ENCODE measurements around the gene PRPH.
"Not testable (repeated sequence)": the region's sequence is repeated elsewhere in the genome, so short reads cannot be mapped to it uniquely, and the experiment has no call there.

PRPH gene

DNA sequence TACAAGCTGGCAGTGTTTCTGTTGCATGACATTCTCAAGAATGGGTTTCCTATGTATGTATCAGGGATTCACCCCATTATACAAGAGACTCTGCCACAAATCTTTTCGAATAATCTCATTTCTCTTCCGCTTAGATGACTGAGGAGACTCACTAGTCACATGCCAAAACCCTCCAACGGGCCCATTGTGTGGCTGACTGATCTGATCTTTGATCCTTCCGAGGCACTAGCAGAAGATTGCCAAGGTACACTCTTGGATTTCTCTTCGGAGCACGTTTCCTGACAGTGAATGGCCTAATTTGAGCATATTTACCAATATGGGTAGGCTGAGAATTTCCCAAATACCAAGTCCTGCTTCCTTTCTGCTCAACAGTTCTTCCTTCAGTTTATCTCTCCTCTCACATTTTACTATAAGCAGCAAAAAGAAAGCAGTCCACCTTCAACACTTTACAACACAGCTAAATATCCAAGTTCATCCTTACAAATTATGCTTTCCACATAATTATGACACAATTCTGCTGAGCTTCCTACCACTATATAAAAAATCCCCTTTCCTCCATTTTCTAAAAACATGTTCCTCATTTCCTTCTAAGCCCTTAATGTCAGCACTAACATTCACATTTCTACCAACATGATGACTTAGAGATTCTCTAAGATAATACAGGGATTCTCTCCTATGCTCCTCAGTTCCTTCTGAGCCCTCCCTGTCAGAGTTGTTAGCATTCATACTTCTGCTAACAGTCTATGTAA lies 11.0 kb downstream of the PRPH start:
- H3K4me3 ChIP-seq (ENCODE audit: low read depth, low read length): no peak overlapping the region
- POLR2A ChIA-PET: no interaction called here
- TF ChIP-seq, protein P1, sequence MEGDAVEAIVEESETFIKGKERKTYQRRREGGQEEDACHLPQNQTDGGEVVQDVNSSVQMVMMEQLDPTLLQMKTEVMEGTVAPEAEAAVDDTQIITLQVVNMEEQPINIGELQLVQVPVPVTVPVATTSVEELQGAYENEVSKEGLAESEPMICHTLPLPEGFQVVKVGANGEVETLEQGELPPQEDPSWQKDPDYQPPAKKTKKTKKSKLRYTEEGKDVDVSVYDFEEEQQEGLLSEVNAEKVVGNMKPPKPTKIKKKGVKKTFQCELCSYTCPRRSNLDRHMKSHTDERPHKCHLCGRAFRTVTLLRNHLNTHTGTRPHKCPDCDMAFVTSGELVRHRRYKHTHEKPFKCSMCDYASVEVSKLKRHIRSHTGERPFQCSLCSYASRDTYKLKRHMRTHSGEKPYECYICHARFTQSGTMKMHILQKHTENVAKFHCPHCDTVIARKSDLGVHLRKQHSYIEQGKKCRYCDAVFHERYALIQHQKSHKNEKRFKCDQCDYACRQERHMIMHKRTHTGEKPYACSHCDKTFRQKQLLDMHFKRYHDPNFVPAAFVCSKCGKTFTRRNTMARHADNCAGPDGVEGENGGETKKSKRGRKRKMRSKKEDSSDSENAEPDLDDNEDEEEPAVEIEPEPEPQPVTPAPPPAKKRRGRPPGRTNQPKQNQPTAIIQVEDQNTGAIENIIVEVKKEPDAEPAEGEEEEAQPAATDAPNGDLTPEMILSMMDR (IDR thresholded peaks at IDR 0.05; ENCODE audit: insufficient read depth, low read length, missing control alignments): no peak
- DNase-seq (ENCODE audit: low read depth, low spot score): no peak
- CTCF ChIA-PET: interaction anchor here (0.7 to 2.4 kb wide), 5 partner anchors 10 to 211 kb away, joined by 3 to 7 read pairs (median 4); no protein-coding TSS in a partner anchor

DNA sequence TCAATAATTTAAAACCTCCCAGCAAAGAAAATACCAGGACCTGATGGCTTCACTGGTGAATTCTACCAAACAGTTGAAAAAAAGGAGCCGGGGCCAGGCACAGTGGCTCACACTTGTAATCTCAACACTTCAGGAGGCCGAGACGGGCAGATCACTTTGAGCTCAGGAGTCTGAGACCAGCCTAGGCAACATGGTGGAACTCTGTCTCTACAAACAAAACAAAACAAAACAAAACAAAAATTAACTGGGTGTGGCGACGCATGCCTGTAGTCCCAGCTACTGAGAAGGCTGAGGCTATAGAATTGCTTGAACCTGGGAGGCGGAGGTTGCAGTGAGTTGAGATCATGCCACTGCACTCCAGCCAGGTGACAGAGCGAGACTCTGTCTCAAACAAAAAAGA lies 14.4 kb downstream of the PRPH start:
- ChIA-PET POLR2A (no interaction called here), CTCF (interaction anchor here (0.6 to 1.3 kb wide), 4 partner anchors 9 to 22 kb away, joined by 3 read pairs; no protein-coding TSS in a partner anchor)
- TF ChIP-seq, protein P1 (IDR thresholded peaks at IDR 0.05; ENCODE audit: insufficient read depth, low read length, missing control alignments): no peak
- no peak for DNase-seq (ENCODE audit: low read depth, low spot score)
- H3K4me3 ChIP-seq (ENCODE audit: low read depth, low read length): no peak overlapping the region

GRCh38 chr12:49310451-49311000 lies 15.6 kb downstream of the PRPH start:
- DNase-seq (ENCODE audit: low read depth, low spot score); H3K4me3 ChIP-seq (ENCODE audit: low read depth, low read length); POLR2A ChIA-PET; CTCF ChIA-PET: not testable (repeated sequence)

DNA sequence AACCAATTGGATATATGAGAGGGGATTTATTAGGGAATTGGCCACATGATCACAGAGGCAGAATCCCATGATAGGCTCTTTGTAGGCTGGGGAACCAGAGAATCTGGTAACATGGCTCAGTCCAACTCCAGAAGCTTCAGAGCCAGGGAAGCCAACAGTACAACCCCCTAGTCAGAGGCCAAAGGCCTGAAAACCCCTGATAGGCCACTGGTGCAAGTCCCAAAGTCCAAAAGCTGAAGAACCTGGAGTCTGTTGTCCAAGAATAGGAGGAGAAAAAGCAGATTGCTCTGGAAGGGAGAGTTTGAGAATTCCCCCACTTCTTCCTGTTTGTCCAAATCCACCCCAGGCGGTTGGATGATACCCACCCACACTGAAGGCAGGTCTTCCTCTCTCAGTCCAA lies 19.9 kb downstream of the PRPH start:
- CTCF ChIA-PET: interaction anchor here (1.2 to 2.2 kb wide), 2 partner anchors 32 to 43 kb away, joined by 4 to 8 read pairs; partner anchors contain the start of gene DNAJC22
- no peak overlapping the region for H3K4me3 ChIP-seq (ENCODE audit: low read depth, low read length)
- TF ChIP-seq, protein P1 (IDR thresholded peaks at IDR 0.05; ENCODE audit: insufficient read depth, low read length, missing control alignments): no peak
- POLR2A ChIA-PET: interaction anchor here (0.7 kb wide), 1 partner anchor 21 kb away, joined by 5 read pairs; no protein-coding TSS in a partner anchor
- DNase-seq (ENCODE audit: low read depth, low spot score): no peak

GRCh38 chr12:49317118-49317517 lies 22.2 kb downstream of the PRPH start:
- DNase-seq (ENCODE audit: low read depth, low spot score); CTCF ChIA-PET; POLR2A ChIA-PET; H3K4me3 ChIP-seq (ENCODE audit: low read depth, low read length): not testable (repeated sequence)

DNA sequence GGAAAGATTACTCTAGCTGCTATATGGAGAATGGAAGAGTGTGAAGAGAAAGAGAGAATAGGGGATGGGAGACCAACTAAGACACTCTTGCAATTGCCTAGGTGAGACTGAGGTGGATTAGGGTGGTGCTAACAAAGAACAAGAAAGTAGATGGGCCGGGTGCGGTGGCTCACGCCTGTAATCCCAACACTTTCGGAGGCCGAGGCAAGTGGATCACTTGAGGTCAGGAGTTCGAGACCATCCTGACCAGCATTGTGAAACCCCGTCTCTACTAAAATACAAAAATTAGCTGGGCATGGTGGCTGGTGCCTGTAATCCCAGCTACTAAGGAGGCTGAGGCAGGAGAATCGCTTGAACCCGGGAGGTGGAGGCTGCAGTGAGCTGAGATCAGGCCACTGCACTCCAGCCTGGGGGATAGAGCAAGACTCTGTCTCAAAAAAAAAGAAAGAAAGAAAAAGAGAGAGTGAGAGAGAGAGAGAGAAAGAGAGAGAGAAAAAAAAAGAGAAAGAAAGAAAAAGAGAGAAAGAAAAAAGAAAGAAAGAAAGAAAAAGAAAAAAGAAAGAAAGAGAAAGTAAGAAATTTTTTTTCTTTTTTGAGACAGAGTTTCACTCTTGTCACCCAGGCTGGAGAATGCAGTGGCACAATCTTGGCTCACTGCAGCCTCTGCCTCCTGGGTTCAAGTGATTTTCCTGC lies 25.6 kb downstream of the PRPH start:
- H3K4me3 ChIP-seq (ENCODE audit: low read depth, low read length); POLR2A ChIA-PET; DNase-seq (ENCODE audit: low read depth, low spot score): not testable (repeated sequence)
- CTCF ChIA-PET: interaction anchor here (0.7 to 6.5 kb wide), 4 partner anchors 11 to 32 kb away, joined by 3 to 89 read pairs (median 4); partner anchors contain the start of gene C1QL4

DNA sequence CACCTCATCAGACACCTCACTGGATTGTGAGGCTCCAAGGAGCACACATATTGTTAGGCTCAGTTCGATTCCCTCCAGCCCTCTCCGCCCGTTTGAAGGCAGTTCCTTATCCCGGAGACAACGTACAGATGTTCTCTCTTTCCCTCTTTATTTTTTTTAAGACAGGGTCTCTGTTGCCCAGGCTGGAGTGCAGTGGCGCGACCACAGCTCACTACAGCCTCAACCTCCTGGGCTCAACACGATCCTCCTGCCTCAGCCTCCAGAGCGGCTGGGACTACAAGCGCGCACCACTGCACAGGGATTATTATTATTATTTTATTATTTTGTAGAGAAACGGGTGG lies 27.4 kb downstream of the PRPH start:
- CTCF ChIA-PET: interaction anchor here (1.2 to 6.5 kb wide), 9 partner anchors 13 to 258 kb away, joined by 3 to 89 read pairs (median 11); partner anchors contain the start of genes C1QL4 and DNAJC22
- peak overlapping the region; percentile 75 for H3K4me3 ChIP-seq (ENCODE audit: low read depth, low read length)
- TF ChIP-seq, protein P1 (IDR thresholded peaks at IDR 0.05; ENCODE audit: insufficient read depth, low read length, missing control alignments): no peak
- no peak for DNase-seq (ENCODE audit: low read depth, low spot score)
- POLR2A ChIA-PET: interaction anchor here (0.5 to 1.2 kb wide), 6 partner anchors 9 to 419 kb away, joined by 3 to 5 read pairs (median 4); partner anchors contain the start of gene TMBIM6
